Lower leg skin (tissue), 4 donors: Measurements from ENCODE around the gene HIPK2. TPM values are rescaled to one million over a fixed set of nuclear protein-coding genes. Genes with fewer than 3 reads are reported as not detected.

Source experiments
- DNase-seq, 2 donors: peaks; one replicate each; pipeline ENCODE4 v3.0.0-alpha.2; 2019; ENCODE audit warnings: low spot score in 2 of 2
- H3K4me3 ChIP-seq: fragments of 200-600 bp; sonication (generic); 2 replicates; pipeline ENCODE4 v1.5.1; 2017; ENCODE audit warnings: mild to moderate bottlenecking, low read depth; ENCODE audit not compliant: poor library complexity, severe bottlenecking
- CTCF ChIP-seq, 3 donors: fragments of 450-650 bp; IDR thresholded peaks; one replicate each; pipeline ENCODE4 v1.5.1; 2016; ENCODE audit warnings: antibody characterized with exemption in 3 of 3, mild to moderate bottlenecking in 3 of 3, moderate library complexity in 2 of 3
- POLR2A ChIP-seq, 2 donors: fragments of 450-650 bp; IDR thresholded peaks; one replicate each; pipeline ENCODE4 v1.6.1; 2016 to 2017; ENCODE audit warnings: antibody characterized with exemption in 2 of 2, mild to moderate bottlenecking in 1 of 2, moderate library complexity in 1 of 2
- WGBS, 2 donors: methylation state at CpG; one replicate each; pipeline ENCODE4 v1.1.5; 2018; 5-methylcytosine and 5-hydroxymethylcytosine counted together
- intact Hi-C: fragments of 100-400 bp; cut with DNase I; formaldehyde crosslinking; loops from one replicate; pipeline ENCODE4 v1.15.0; 2023; ENCODE audit warnings: low total_unique reads
- total RNA-seq, 4 donors: library from RNA; depleted of rRNA; stranded (reverse); fragments of >200 nt; gene quantifications; one replicate each; pipeline ENCODE4 v1.1.0, GENCODE V29; 2016

Gene HIPK2
- total RNA-seq, 4 donors from 2014 or later, result 4.5 to 14.9 (median 10.4) TPM

- intact Hi-C loops, result no loop called here
- no peak for DNase-seq
- no peak overlapping the region for H3K4me3 ChIP-seq
- no peak for TF ChIP-seq POLR2A (IDR thresholded peaks at IDR 0.05)
- TF ChIP-seq CTCF (IDR thresholded peaks at IDR 0.05), result no peak
- WGBS, 2 donors, result 74 to 82% methylated on average over 10 of the region's 10 CpGs
Observed at GRCh38 chr7:139702811-139703486, 74.8 kb downstream of the HIPK2 start.

- peak in 1 of 2 donors; percentile 82 for DNase-seq
- TF ChIP-seq CTCF (IDR thresholded peaks at IDR 0.05) (no peak), POLR2A (IDR thresholded peaks at IDR 0.05) (no peak)
- intact Hi-C loops, result no loop called here
- H3K4me3 ChIP-seq, result no peak overlapping the region
- 42 to 46% methylated on average over 8 of the region's 8 CpGs for WGBS, 2 donors
Observed at GRCh38 chr7:139702313-139702731, 75.5 kb downstream of the HIPK2 start.

- no peak for DNase-seq
- 78 to 86% methylated on average over 12 of the region's 12 CpGs for WGBS, 2 donors
- TF ChIP-seq POLR2A (IDR thresholded peaks at IDR 0.05) (no peak), CTCF (IDR thresholded peaks at IDR 0.05) (no peak)
- H3K4me3 ChIP-seq, result no peak overlapping the region
- intact Hi-C loops, result no loop called here
Observed at GRCh38 chr7:139701908-139702307, 75.9 kb downstream of the HIPK2 start.

GRCh38 chr7:139700505-139701235 is 77.1 kb downstream of the HIPK2 start:
- 91% methylated on average over 16 of the region's 16 CpGs for WGBS, 2 donors
- H3K4me3 ChIP-seq, result no peak overlapping the region
- intact Hi-C loops, result no loop called here
- no peak for TF ChIP-seq CTCF (IDR thresholded peaks at IDR 0.05)
- no peak for TF ChIP-seq POLR2A (IDR thresholded peaks at IDR 0.05)
- DNase-seq, result no peak

- H3K4me3 ChIP-seq, result no peak overlapping the region
- TF ChIP-seq POLR2A (IDR thresholded peaks at IDR 0.05) (no peak), CTCF (IDR thresholded peaks at IDR 0.05) (no peak)
- 93 to 95% methylated on average over 18 of the region's 18 CpGs for WGBS, 2 donors
- no peak for DNase-seq
- intact Hi-C loops, result no loop called here
Observed at GRCh38 chr7:139699640-139700504, 77.9 kb downstream of the HIPK2 start.
